Measurements from ENCODE around the gene SOX6.

DNA sequence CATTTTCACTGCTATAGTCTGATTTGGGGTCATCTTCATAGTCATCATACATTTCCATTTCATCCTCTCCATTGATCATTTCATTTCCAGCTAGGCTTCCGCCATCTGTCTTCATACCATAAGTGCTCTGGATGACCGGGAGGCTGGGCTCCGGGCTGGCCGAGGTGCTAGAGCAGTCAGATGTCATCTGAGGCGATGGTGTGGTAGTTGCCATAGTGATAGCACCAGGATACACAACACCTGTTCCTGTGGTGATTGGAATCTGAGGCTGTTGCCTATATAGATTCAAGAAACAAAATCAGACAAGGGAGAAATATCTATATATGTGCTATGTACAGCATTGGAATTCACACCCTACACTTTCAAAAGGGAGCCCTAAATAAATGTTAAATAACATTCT, 383.5 kb downstream of the SOX6 start:
- TF ChIP-seq, protein P1, sequence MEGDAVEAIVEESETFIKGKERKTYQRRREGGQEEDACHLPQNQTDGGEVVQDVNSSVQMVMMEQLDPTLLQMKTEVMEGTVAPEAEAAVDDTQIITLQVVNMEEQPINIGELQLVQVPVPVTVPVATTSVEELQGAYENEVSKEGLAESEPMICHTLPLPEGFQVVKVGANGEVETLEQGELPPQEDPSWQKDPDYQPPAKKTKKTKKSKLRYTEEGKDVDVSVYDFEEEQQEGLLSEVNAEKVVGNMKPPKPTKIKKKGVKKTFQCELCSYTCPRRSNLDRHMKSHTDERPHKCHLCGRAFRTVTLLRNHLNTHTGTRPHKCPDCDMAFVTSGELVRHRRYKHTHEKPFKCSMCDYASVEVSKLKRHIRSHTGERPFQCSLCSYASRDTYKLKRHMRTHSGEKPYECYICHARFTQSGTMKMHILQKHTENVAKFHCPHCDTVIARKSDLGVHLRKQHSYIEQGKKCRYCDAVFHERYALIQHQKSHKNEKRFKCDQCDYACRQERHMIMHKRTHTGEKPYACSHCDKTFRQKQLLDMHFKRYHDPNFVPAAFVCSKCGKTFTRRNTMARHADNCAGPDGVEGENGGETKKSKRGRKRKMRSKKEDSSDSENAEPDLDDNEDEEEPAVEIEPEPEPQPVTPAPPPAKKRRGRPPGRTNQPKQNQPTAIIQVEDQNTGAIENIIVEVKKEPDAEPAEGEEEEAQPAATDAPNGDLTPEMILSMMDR (IDR thresholded peaks at IDR 0.05 in 4 of 5, conservative IDR thresholded peaks at IDR 0.05 in 1 of 5): no peak
- TF ChIP-seq POLR2A (IDR thresholded peaks at IDR 0.05): no peak
